ENCODE results near the gene NAV2.

- TF ChIP-seq, protein P1, sequence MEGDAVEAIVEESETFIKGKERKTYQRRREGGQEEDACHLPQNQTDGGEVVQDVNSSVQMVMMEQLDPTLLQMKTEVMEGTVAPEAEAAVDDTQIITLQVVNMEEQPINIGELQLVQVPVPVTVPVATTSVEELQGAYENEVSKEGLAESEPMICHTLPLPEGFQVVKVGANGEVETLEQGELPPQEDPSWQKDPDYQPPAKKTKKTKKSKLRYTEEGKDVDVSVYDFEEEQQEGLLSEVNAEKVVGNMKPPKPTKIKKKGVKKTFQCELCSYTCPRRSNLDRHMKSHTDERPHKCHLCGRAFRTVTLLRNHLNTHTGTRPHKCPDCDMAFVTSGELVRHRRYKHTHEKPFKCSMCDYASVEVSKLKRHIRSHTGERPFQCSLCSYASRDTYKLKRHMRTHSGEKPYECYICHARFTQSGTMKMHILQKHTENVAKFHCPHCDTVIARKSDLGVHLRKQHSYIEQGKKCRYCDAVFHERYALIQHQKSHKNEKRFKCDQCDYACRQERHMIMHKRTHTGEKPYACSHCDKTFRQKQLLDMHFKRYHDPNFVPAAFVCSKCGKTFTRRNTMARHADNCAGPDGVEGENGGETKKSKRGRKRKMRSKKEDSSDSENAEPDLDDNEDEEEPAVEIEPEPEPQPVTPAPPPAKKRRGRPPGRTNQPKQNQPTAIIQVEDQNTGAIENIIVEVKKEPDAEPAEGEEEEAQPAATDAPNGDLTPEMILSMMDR (IDR thresholded peaks at IDR 0.05), result no peak
- no peak for TF ChIP-seq EZH2phosphoT487 (IDR thresholded peaks at IDR 0.05)
- no peak for TF ChIP-seq EZH2 (IDR thresholded peaks at IDR 0.05)
Measured at GRCh38 chr11:19953336-19953735, 240.7 kb downstream of the NAV2 start.

Data from neural progenitor cell (in vitro differentiated cells).